DMS53 treated with DMSO at 0.1 percent for 48 hours (cell line): Measurements from ENCODE around the gene NANS.

ENCODE experiments used
- DNase-seq: peaks from one replicate; lab custom pipeline; 2025; ENCODE audit not compliant: unreplicated experiment; lab: John Stamatoyannopoulos, UW

Gene NANS

DNA sequence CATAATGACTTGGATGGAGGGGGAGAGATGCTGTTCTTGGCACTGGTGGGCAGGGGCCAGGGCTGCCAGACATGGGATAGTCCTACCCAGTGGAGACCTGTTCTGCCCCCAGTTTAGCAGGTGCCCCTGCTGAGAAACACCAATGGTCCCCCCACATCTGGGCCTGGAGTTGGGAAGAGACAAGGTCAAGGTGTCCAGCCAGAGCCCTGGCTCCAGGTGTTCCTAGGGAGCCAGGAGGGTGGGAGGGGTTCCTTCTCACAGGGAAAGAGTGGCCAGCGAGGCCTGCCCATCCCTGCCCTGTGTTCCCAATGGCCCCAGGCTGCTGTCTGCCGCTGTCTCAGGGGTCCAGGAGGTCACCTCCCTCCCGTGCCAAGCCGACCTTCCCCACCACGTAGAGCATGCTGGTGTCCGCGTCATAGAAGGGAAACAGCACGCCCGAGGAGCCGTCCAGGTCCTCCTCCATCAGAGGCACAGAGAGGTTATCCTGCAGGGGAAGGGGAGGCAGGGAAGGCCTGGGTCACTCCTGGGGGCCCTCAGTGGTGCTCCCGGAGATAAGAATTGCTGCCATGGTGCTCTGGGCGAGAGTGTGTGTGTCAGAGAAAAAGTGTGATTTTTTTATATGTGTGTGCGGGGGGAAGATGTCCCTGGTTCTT, 74.2 kb downstream of the NANS start:
- no peak for DNase-seq

DNA sequence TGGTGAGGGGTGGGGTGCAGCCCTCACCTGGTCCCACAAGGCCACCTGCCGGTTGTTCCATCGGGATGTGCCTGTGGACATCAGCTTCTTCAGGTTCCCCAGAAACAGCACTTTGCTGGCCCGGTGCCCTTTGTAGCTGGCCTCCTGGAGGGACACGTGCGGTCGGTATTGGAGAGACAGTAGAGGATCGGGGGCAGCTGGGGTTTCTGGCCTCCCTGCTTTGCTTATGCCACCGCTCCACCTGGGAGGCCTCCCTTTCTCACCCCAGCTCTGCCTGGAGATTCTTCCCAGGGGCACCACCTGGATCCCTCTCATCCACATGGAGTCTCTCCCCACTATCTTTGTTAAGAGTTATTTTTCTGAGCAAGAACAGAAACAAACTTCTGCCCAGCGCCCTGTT, 75.6 kb downstream of the NANS start:
- DNase-seq = no peak
